Adrenal gland (tissue), 12 donors: Measurements from ENCODE around the gene KNG1. TPM values are rescaled to one million over a fixed set of nuclear protein-coding genes. Genes with fewer than 3 reads are reported as not detected.
A peak's percentile ranks its signal among the peaks of the same experiment; 100 is the strongest.

Experiments
- DNase-seq, 7 donors: peaks; one replicate each; pipeline ENCODE4 v3.0.0-alpha.2; 2019 to 2020
- H3K27ac ChIP-seq, 5 donors: fragments of 200-600 bp; sonication (generic) in 4 of 5; 1 replicate in 3 of 5; 2 replicates in 2 of 5; pipeline versions ENCODE4 v1.5.1 to v1.8.0; 2016 to 2020; ENCODE audit warnings: mild to moderate bottlenecking in 1 of 5
- H3K27me3 ChIP-seq: fragments of 200-600 bp; 2 replicates; pipeline ENCODE4 v1.8.0; 2021
- H3K36me3 ChIP-seq, 2 donors: fragments of 200-600 bp; replicated peaks in 1 of 2; 1 replicate in 1 of 2; 2 replicates in 1 of 2; pipeline versions ENCODE4 v1.5.1 to v1.8.0; 2018 to 2022
- H3K4me1 ChIP-seq, 2 donors: fragments of 200-600 bp; replicated peaks in 1 of 2; 1 replicate in 1 of 2; 2 replicates in 1 of 2; pipeline versions ENCODE4 v1.5.1 to v1.8.0; 2018 to 2021
- H3K4me3 ChIP-seq, 4 donors: fragments of 200-600 bp; sonication (generic) in 3 of 4; one replicate each; pipeline ENCODE4 v1.5.1; 2016 to 2018
- H3K9me3 ChIP-seq, 3 donors: fragments of 200-600 bp; sonication (generic) in 1 of 3; replicated peaks in 1 of 3; 1 replicate in 2 of 3; 2 replicates in 1 of 3; pipeline versions ENCODE4 v1.5.1 to v1.8.0; 2016 to 2021
- CTCF ChIP-seq, 6 experiments: fragments of 450-650 bp in 4 of 6; fragments of 200-600 bp in 2 of 6; sonication (generic) in 1 of 6; IDR thresholded peaks; 1 replicate in 5 of 6; 2 replicates in 1 of 6; pipeline versions ENCODE4 v1.5.1 to v1.8.0; 2016 to 2021; ENCODE audit warnings: antibody characterized with exemption in 6 of 6, mild to moderate bottlenecking in 2 of 6, moderate library complexity in 1 of 6
- POLR2A ChIP-seq, 2 donors: fragments of 450-650 bp; IDR thresholded peaks; one replicate each; pipeline ENCODE4 v1.6.1; 2017; ENCODE audit warnings: antibody characterized with exemption in 2 of 2, mild to moderate bottlenecking in 2 of 2, moderate library complexity in 1 of 2
- WGBS, 4 donors: extraction: QIAGEN DNeasy Blood & Tissue Kit in 2 of 4; methylation state at CpG; one replicate each; pipeline versions ENCODE4 v1.1.5 to v1.1.7; 2013 to 2017; 5-methylcytosine and 5-hydroxymethylcytosine counted together
- intact Hi-C, 2 donors: fragments of 100-400 bp; cut with DNase I; formaldehyde crosslinking; loops; one replicate each; pipeline versions ENCODE4 v1.14.1 to v1.15.0; 2022 to 2023
- microRNA counts, 2 donors: library from miRNA; unstranded; fragments of <30 nt; microRNA quantifications; one replicate each; lab custom pipeline; 2016
- microRNA-seq, 3 donors: library from miRNA; unstranded; fragments of <30 nt; microRNA quantifications; one replicate each; pipeline ENCODE4, GENCODE V29; 2017 to 2020
- polyA plus RNA-seq, 3 donors: library from polyadenylated mRNA; stranded (reverse); fragments of 200-250 nt in 2 of 3; fragments of 350-450 nt in 1 of 3; fragmentation: Illumina TruSeq in 1 of 3; extraction: RNeasy Lipid Tissue Mini Kit (QIAGEN cat#74804) in 1 of 3; gene quantifications; one replicate each; pipeline ENCODE4 v1.2.3, GENCODE V29; 2013 to 2014
- small RNA-seq, 2 donors: library from RNA; depleted of rRNA; stranded (forward); fragments of <200 nt; gene quantifications; one replicate each; pipeline ENCODE3, GENCODE V24; 2016
- total RNA-seq, 9 donors: library from RNA; depleted of rRNA in 4 of 9; stranded (reverse); fragments of >200 nt in 4 of 9; fragments of 120-200 nt in 1 of 9; fragmentation: NEBNext Ultra II Directional in 1 of 9; extraction: Animal tissue kit (Norgen Biotek cat#: 25700) in 1 of 9; gene quantifications; one replicate each; pipeline versions ENCODE4 v1.1.0 to v1.2.4, GENCODE V29; 2013 to 2023
- donor health status: healthy with polysubstance abuse.
- donor health status: Bipolar disorder and iron deficiency.
- donor health status: DM: yes; HTN: yes; CAD: no.
- donor health status: DM: no; HTN: no; CAD: no.
- donor health status: DM: no; HTN: no; CAD: no.
- donor health status: DM: yes; HTN: yes; CAD: no.

The KNG1 gene
- total and polyA plus RNA-seq, 12 donors, result 0.16 to 0.38 (median 0.26) TPM; not detected in 8

GRCh38 chr3:186789554-186790260, 72.5 kb downstream of the KNG1 start:
- no peaks in the 10 kb centered on the region for H3K27me3 ChIP-seq
- H3K9me3 ChIP-seq, result no peaks in the 10 kb centered on the region
- DNase-seq, result no peak
- intact Hi-C loops, result no loop called here
- H3K36me3 ChIP-seq, result peaks cover 0 to 63% of the 10 kb centered on the region in 2 donors
- no peak overlapping the region for H3K4me3 ChIP-seq
- TF ChIP-seq CTCF (IDR thresholded peaks at IDR 0.05) (no peak), POLR2A (IDR thresholded peaks at IDR 0.05) (peak in 1 of 2 donors; percentile 17)
- no peak overlapping the region for H3K27ac ChIP-seq
- peaks cover 15 to 43% of the 10 kb centered on the region in 2 donors for H3K4me1 ChIP-seq
- 57 to 63% (median 60%) methylated on average over 4 of the region's 4 CpGs for WGBS, 4 donors

GRCh38 chr3:186790261-186790981, 73.3 kb downstream of the KNG1 start:
- intact Hi-C loops, result no loop called here
- WGBS, 4 donors, result 66 to 76% (median 70%) methylated on average over 8 of the region's 8 CpGs
- Histone ChIP-seq H3K4me3 (no peak overlapping the region), H3K9me3 (no peaks in the 10 kb centered on the region), H3K4me1 (peaks cover 9 to 36% of the 10 kb centered on the region in 2 donors), H3K27me3 (no peaks in the 10 kb centered on the region), H3K36me3 (peaks cover 0 to 56% of the 10 kb centered on the region in 2 donors), H3K27ac (no peak overlapping the region)
- DNase-seq, result no peak
- peak in 1 of 6 experiments; percentile 13 for TF ChIP-seq CTCF (IDR thresholded peaks at IDR 0.05)
- TF ChIP-seq POLR2A (IDR thresholded peaks at IDR 0.05), result no peak

MicroRNA genes within 50 kb of the gene (microRNA counts, 767-probe panel; counts per million panel counts)
- 0 counts per million in 2 donors for microRNA hsa-miR-1248 (lab: Ali Mortazavi, UCI)

Small RNA genes within 50 kb of the gene (microRNA-seq; reads per million reads assigned to microRNA genes)
- gene MIR1248, result 9.2 to 22.8 (median 21.9) reads per million in 3 donors

Small RNA genes within 50 kb of the gene (small RNA-seq; reads per million reads assigned to genes)
- gene RF00092 (0 reads per million in 2 donors), gene RNU6-1105P (0 reads per million in 2 donors), gene SNORA4 (0 reads per million in 2 donors), gene SNORA63 (0 reads per million in 2 donors), gene SNORA81 (0 reads per million in 2 donors), gene SNORD2 (0 reads per million in 2 donors)

Other genes starting within 250 kb of the KNG1 start
- gene CRYGS, start 173.0 kb upstream of the KNG1 start, total RNA-seq, result 1 to 10 TPM in 8 of 9 donors, under 1 TPM in 1; 0.78 to 4.3 (median 2.3) TPM
- 10 to 100 TPM in 2 of 3 donors, 1 to 10 TPM in 1; 1.7 to 22.0 (median 10.4) TPM for gene CRYGS, start 173.0 kb upstream of the KNG1 start, polyA plus RNA-seq
- 10 to 100 TPM in 5 of 9 donors, 1 to 10 TPM in 4; 7.8 to 21.0 (median 10.1) TPM for gene TBCCD1, start 150.0 kb upstream of the KNG1 start, total RNA-seq
- gene TBCCD1, start 150.0 kb upstream of the KNG1 start, polyA plus RNA-seq, result 10 to 100 TPM in 1 of 3 donors, 1 to 10 TPM in 2; 3.3 to 14.2 (median 3.3) TPM
- gene DNAJB11, start 146.6 kb upstream of the KNG1 start, total RNA-seq, result 10 to 100 TPM; 20.1 to 70.9 (median 36.2) TPM
- 10 to 100 TPM; 41.8 to 93.2 (median 50.1) TPM for gene DNAJB11, start 146.6 kb upstream of the KNG1 start, polyA plus RNA-seq
- 1 to 10 TPM in 2 of 9 donors, under 1 TPM in 1, not detected in 6; 0.22 to 1.4 (median 1.3) TPM for gene AHSG, start 104.3 kb upstream of the KNG1 start, total RNA-seq
- gene AHSG, start 104.3 kb upstream of the KNG1 start, polyA plus RNA-seq, result under 1 TPM in 1 of 3 donors, not detected in 2; 0.26 TPM
- not detected for gene FETUB, start 77.0 kb upstream of the KNG1 start, total RNA-seq
- gene FETUB, start 77.0 kb upstream of the KNG1 start, polyA plus RNA-seq, result not detected
- gene HRG, start 51.3 kb upstream of the KNG1 start, total RNA-seq, result under 1 TPM in 1 of 9 donors, not detected in 8; 0.14 TPM
- gene HRG, start 51.3 kb upstream of the KNG1 start, polyA plus RNA-seq, result under 1 TPM in 1 of 3 donors, not detected in 2; 0.26 TPM
- 100 to 1,000 TPM; 221 to 791 (median 514) TPM for gene EIF4A2, start 66.2 kb downstream of the KNG1 start, total RNA-seq
- gene EIF4A2, start 66.2 kb downstream of the KNG1 start, polyA plus RNA-seq, result 100 to 1,000 TPM; 506 to 547 (median 520) TPM
- 10 to 100 TPM in 3 of 9 donors, 1 to 10 TPM in 6; 5.3 to 30.6 (median 8.9) TPM for gene RFC4, start 89.1 kb downstream of the KNG1 start, total RNA-seq
- 10 to 100 TPM in 2 of 3 donors, 1 to 10 TPM in 1; 9.0 to 13.1 (median 12.1) TPM for gene RFC4, start 89.1 kb downstream of the KNG1 start, polyA plus RNA-seq
- gene ADIPOQ, start 125.4 kb downstream of the KNG1 start, total RNA-seq, result 10 to 100 TPM in 1 of 9 donors, 1 to 10 TPM in 5, under 1 TPM in 2, not detected in 1; 0.18 to 10.4 (median 2.5) TPM
- 10 to 100 TPM in 1 of 3 donors, under 1 TPM in 2; 0.71 to 18.0 (median 0.97) TPM for gene ADIPOQ, start 125.4 kb downstream of the KNG1 start, polyA plus RNA-seq
- 10 to 100 TPM; 14.1 to 95.0 (median 60.1) TPM for gene ST6GAL1, start 213.2 kb downstream of the KNG1 start, total RNA-seq
- 10 to 100 TPM in 2 of 3 donors, 1 to 10 TPM in 1; 7.2 to 30.9 (median 10.6) TPM for gene ST6GAL1, start 213.2 kb downstream of the KNG1 start, polyA plus RNA-seq